ENCODE results near the gene TCF7L2.

Gene TCF7L2

GRCh38 chr10:113130014-113130641 is 180.1 kb downstream of the TCF7L2 start:
- Histone ChIP-seq H3K27me3 (ENCODE audit: insufficient read depth, poor library complexity, severe bottlenecking) (peaks cover 13% of the 10 kb centered on the region), H3K27ac (replicated peaks) (no peak overlapping the region), H3K4me3 (replicated peaks; ENCODE audit: insufficient read depth, low read length) (no peak overlapping the region)
- no peak for DNase-seq (ENCODE audit: low read depth in 1 of 2, low spot score in 1 of 2)
- TF ChIP-seq REST (IDR thresholded peaks at IDR 0.05; ENCODE audit: insufficient replicate concordance, low read depth) = no peak
- no peak for TF ChIP-seq CTCF (IDR thresholded peaks at IDR 0.05; ENCODE audit: insufficient read depth, low read length)
- no peak for TF ChIP-seq POLR2AphosphoS5 (IDR thresholded peaks at IDR 0.05; ENCODE audit: low read depth)
- TF ChIP-seq GABPA (IDR thresholded peaks at IDR 0.05; ENCODE audit: low read depth) = no peak
- TF ChIP-seq SPI1 (IDR thresholded peaks at IDR 0.05; ENCODE audit: borderline replicate concordance, low read depth) = no peak

- no peak overlapping the region for H3K27ac ChIP-seq (replicated peaks)
- TF ChIP-seq POLR2AphosphoS5 (IDR thresholded peaks at IDR 0.05; ENCODE audit: low read depth) = no peak
- TF ChIP-seq REST (IDR thresholded peaks at IDR 0.05; ENCODE audit: insufficient replicate concordance, low read depth) = no peak
- no peak for TF ChIP-seq CTCF (IDR thresholded peaks at IDR 0.05; ENCODE audit: insufficient read depth, low read length)
- TF ChIP-seq GABPA (IDR thresholded peaks at IDR 0.05; ENCODE audit: low read depth) = no peak
- no peak for TF ChIP-seq SPI1 (IDR thresholded peaks at IDR 0.05; ENCODE audit: borderline replicate concordance, low read depth)
- no peak overlapping the region for H3K4me3 ChIP-seq (replicated peaks; ENCODE audit: insufficient read depth, low read length)
- DNase-seq (ENCODE audit: low read depth in 1 of 2, low spot score in 1 of 2) = no peak
- peaks cover 4% of the 10 kb centered on the region for H3K27me3 ChIP-seq (ENCODE audit: insufficient read depth, poor library complexity, severe bottlenecking)
Observed at GRCh38 chr10:113131613-113132261, 181.7 kb downstream of the TCF7L2 start.

- no peak for DNase-seq (ENCODE audit: low read depth in 1 of 2, low spot score in 1 of 2)
- Histone ChIP-seq H3K27me3 (ENCODE audit: insufficient read depth, poor library complexity, severe bottlenecking) (no peaks in the 10 kb centered on the region), H3K27ac (replicated peaks) (no peak overlapping the region), H3K4me3 (replicated peaks; ENCODE audit: insufficient read depth, low read length) (no peak overlapping the region)
- no peak for TF ChIP-seq CTCF (IDR thresholded peaks at IDR 0.05; ENCODE audit: insufficient read depth, low read length)
- no peak for TF ChIP-seq SPI1 (IDR thresholded peaks at IDR 0.05; ENCODE audit: borderline replicate concordance, low read depth)
- no peak for TF ChIP-seq GABPA (IDR thresholded peaks at IDR 0.05; ENCODE audit: low read depth)
- no peak for TF ChIP-seq REST (IDR thresholded peaks at IDR 0.05; ENCODE audit: insufficient replicate concordance, low read depth)
- no peak for TF ChIP-seq POLR2AphosphoS5 (IDR thresholded peaks at IDR 0.05; ENCODE audit: low read depth)
Observed at GRCh38 chr10:113132591-113133121, 182.6 kb downstream of the TCF7L2 start.
